ENCODE data around the gene RDH14.
A peak's percentile ranks its signal among the peaks of the same experiment; 100 is the strongest.

RDH14 gene

DNA sequence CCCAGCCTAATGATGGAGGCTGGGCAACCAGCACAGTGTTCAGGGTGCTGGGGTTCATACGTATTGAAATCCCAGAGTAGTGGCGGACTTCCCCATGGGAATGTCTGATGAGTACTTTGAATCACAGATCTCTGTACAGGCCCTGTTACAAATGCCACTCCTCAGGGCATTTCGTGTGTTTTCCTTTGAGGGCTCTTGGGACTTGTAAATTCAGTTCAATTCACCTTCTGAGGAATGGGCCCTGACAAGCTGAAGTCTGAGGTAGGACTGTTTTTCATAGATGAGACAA, 288 bp upstream of the RDH14 start:
- ChIA-PET CTCF (no interaction called here), POLR2A (interaction anchor here (0.6 to 1.0 kb wide), 5 partner anchors 10 to 672 kb away, joined by 3 to 15 read pairs (median 3); no protein-coding TSS in a partner anchor)
- Histone ChIP-seq H3K36me3 (ENCODE audit: control insufficient read depth in 2 of 2, insufficient read depth in 1 of 2, low read length in 2 of 2) (peaks cover 0 to 13% of the 10 kb centered on the region in 2 experiments; a peak in 2 of 3 replicates), H3K4me1 (ENCODE audit: control insufficient read depth, insufficient read depth, low read length) (peaks cover 3% of the 10 kb centered on the region; the same call in 1 of the 2 replicates), H3K27ac (ENCODE audit: extremely low read depth, low read depth, low read length) (peak overlapping the region; percentile 90; the same call in 1 of the 2 replicates), H3K9me3 (ENCODE audit: control insufficient read depth, insufficient read depth, low read depth, low read length) (no peaks in the 10 kb centered on the region), H3K4me3 (ENCODE audit: low read depth, low read length) (peak overlapping the region; percentile 58)
- TF ChIP-seq SP7 (tag by site-specific recombination; IDR thresholded peaks at IDR 0.05) (peak; percentile 7; the same call in 1 of the 2 replicates), ZNF335 (tag by site-specific recombination; conservative IDR thresholded peaks at IDR 0.05) (peak; percentile 57), ZXDB (tag by site-specific recombination; IDR thresholded peaks at IDR 0.05) (0 out of 2 replicates have a peak, but pooled peaks have one; percentile 6), ZNF510 (tag by site-specific recombination; IDR thresholded peaks at IDR 0.05; ENCODE audit: insufficient replicate concordance) (no peak), ZBTB20 (tag by site-specific recombination; IDR thresholded peaks at IDR 0.05) (peak; percentile 14; the same call in 1 of the 2 replicates), KLF10 (tag by site-specific recombination; IDR thresholded peaks at IDR 0.05) (no peak), ZNF561 (tag by site-specific recombination; IDR thresholded peaks at IDR 0.05; ENCODE audit: borderline replicate concordance) (no peak; the same call in 1 of the 2 replicates), ZNF341 (tag by site-specific recombination; IDR thresholded peaks at IDR 0.05; ENCODE audit: low read depth) (0 out of 2 replicates have a peak, but pooled peaks have one; percentile 20), ZNF155 (tag by site-specific recombination; IDR thresholded peaks at IDR 0.05) (no peak), ZNF214 (tag by site-specific recombination; IDR thresholded peaks at IDR 0.05; ENCODE audit: borderline replicate concordance) (no peak)

DNA sequence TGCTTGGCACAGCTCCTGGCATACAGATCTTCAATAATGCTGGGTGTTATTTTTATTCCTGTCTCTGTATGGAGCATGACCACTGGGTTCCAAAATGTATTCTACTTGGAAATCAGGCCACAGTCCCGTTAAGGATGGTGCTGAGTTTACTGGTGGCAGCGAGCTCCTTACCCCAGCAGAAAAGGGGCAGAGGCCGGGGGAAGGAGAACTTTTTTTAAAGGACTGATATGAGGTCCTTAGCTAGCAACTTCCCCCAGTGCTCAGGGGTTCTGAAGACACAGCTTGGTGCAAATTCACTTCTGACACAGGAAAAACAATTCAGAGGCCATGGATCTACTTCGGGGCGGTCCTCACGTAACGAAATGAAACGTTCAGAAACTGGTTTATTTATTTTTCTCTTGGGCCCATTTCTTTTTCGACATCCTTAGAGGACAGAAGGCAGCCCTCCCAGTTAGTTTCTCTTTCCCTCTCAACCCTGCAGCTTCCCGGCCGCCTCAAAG, 872 bp downstream of the RDH14 start:
- ChIA-PET POLR2A (interaction anchor here (1.0 to 1.2 kb wide), 2 partner anchors 11 to 14 kb away, joined by 3 to 4 read pairs; no protein-coding TSS in a partner anchor), CTCF (no interaction called here)
- peaks cover 3% of the 10 kb centered on the region; the same call in 1 of the 2 replicates for H3K4me1 ChIP-seq (ENCODE audit: control insufficient read depth, insufficient read depth, low read length)
- H3K36me3 ChIP-seq (ENCODE audit: control insufficient read depth in 2 of 2, insufficient read depth in 1 of 2, low read length in 2 of 2): peaks cover 8 to 22% of the 10 kb centered on the region in 2 experiments; a peak in 2 of 3 replicates
- peak overlapping the region; percentile 90 for H3K27ac ChIP-seq (ENCODE audit: extremely low read depth, low read depth, low read length)
- no peaks in the 10 kb centered on the region for H3K9me3 ChIP-seq (ENCODE audit: control insufficient read depth, insufficient read depth, low read depth, low read length)
- TF ChIP-seq SP3 (tag by site-specific recombination; IDR thresholded peaks at IDR 0.05): peak; percentile 3; the same call in 1 of the 2 replicates
- no peak for TF ChIP-seq ZSCAN16 (tag by site-specific recombination; IDR thresholded peaks at IDR 0.05)
- TF ChIP-seq SALL2 (tag by site-specific recombination; IDR thresholded peaks at IDR 0.05; ENCODE audit: borderline replicate concordance): no peak
- no peak for TF ChIP-seq ZNF549 (tag by site-specific recombination; IDR thresholded peaks at IDR 0.05)
- peak overlapping the region; percentile 58 for H3K4me3 ChIP-seq (ENCODE audit: low read depth, low read length)

DNA sequence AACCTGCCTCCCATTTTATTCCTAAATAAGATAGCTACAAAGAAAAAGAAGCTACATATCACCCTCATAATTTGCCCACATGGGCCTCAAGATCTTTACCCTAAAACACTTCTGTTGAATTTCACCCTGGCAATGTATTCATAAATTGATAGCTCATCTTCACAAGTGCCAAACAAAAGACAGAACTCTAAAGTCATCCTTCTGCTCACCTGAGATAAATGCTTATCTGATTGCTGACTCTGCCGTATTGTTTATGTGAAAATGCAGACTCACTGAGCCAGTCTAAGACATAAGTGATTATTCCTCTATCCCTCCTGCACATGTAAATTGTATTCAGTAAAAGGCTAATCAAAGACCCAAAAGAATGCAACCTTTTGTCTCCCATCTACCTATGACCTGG, 2.0 kb downstream of the RDH14 start:
- POLR2A ChIA-PET: no interaction called here
- H3K36me3 ChIP-seq (ENCODE audit: control insufficient read depth in 2 of 2, insufficient read depth in 1 of 2, low read length in 2 of 2): peaks cover 8 to 26% of the 10 kb centered on the region in 2 experiments; a peak in 2 of 3 replicates
- no peak overlapping the region for H3K27ac ChIP-seq (ENCODE audit: extremely low read depth, low read depth, low read length)
- H3K4me3 ChIP-seq (ENCODE audit: low read depth, low read length): no peak overlapping the region
- CTCF ChIA-PET: no interaction called here
- H3K4me1 ChIP-seq (ENCODE audit: control insufficient read depth, insufficient read depth, low read length): peaks cover 3% of the 10 kb centered on the region; the same call in 1 of the 2 replicates
- H3K9me3 ChIP-seq (ENCODE audit: control insufficient read depth, insufficient read depth, low read depth, low read length): no peaks in the 10 kb centered on the region
- TF ChIP-seq ZNF560 (tag by site-specific recombination; IDR thresholded peaks at IDR 0.05; ENCODE audit: borderline replicate concordance) (no peak), PRDM1 (tag by site-specific recombination; IDR thresholded peaks at IDR 0.05) (no peak), ZNF768 (tag by site-specific recombination; IDR thresholded peaks at IDR 0.05) (no peak), ZNF341 (tag by site-specific recombination; IDR thresholded peaks at IDR 0.05; ENCODE audit: low read depth) (no peak), ZNF350 (tag by site-specific recombination; IDR thresholded peaks at IDR 0.05) (no peak), ZNF354C (tag by site-specific recombination; IDR thresholded peaks at IDR 0.05; ENCODE audit: borderline replicate concordance, low read depth) (no peak), SCRT2 (tag by site-specific recombination; IDR thresholded peaks at IDR 0.05) (no peak), TRIM28 (IDR thresholded peaks at IDR 0.05; ENCODE audit: borderline replicate concordance, low read length) (no peak), MEIS1 (CRISPR knock-in tag; IDR thresholded peaks at IDR 0.05; ENCODE audit: borderline replicate concordance) (no peak), ZNF292 (tag by site-specific recombination; IDR thresholded peaks at IDR 0.05; ENCODE audit: borderline replicate concordance, low read depth) (no peak), ZBTB8A (tag by site-specific recombination; IDR thresholded peaks at IDR 0.05) (no peak), OSR2 (tag by site-specific recombination; IDR thresholded peaks at IDR 0.05) (no peak), ZNF19 (tag by site-specific recombination; IDR thresholded peaks at IDR 0.05; ENCODE audit: low read depth) (no peak), SP3 (tag by site-specific recombination; IDR thresholded peaks at IDR 0.05) (no peak)
- TF ChIP-seq, protein P1, sequence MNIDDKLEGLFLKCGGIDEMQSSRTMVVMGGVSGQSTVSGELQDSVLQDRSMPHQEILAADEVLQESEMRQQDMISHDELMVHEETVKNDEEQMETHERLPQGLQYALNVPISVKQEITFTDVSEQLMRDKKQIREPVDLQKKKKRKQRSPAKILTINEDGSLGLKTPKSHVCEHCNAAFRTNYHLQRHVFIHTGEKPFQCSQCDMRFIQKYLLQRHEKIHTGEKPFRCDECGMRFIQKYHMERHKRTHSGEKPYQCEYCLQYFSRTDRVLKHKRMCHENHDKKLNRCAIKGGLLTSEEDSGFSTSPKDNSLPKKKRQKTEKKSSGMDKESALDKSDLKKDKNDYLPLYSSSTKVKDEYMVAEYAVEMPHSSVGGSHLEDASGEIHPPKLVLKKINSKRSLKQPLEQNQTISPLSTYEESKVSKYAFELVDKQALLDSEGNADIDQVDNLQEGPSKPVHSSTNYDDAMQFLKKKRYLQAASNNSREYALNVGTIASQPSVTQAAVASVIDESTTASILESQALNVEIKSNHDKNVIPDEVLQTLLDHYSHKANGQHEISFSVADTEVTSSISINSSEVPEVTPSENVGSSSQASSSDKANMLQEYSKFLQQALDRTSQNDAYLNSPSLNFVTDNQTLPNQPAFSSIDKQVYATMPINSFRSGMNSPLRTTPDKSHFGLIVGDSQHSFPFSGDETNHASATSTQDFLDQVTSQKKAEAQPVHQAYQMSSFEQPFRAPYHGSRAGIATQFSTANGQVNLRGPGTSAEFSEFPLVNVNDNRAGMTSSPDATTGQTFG (tag by site-specific recombination; IDR thresholded peaks at IDR 0.05; ENCODE audit: borderline replicate concordance): no peak
- TF ChIP-seq, protein P2, sequence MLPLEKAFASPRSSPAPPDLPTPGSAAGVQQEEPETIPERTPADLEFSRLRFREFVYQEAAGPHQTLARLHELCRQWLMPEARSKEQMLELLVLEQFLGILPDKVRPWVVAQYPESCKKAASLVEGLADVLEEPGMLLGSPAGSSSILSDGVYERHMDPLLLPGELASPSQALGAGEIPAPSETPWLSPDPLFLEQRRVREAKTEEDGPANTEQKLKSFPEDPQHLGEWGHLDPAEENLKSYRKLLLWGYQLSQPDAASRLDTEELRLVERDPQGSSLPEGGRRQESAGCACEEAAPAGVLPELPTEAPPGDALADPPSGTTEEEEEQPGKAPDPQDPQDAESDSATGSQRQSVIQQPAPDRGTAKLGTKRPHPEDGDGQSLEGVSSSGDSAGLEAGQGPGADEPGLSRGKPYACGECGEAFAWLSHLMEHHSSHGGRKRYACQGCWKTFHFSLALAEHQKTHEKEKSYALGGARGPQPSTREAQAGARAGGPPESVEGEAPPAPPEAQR (tag by site-specific recombination; IDR thresholded peaks at IDR 0.05): no peak

All from HEK293 (cell line).